ENCODE results near the gene CDH22.

- TF ChIP-seq EZH2 (IDR thresholded peaks at IDR 0.05; ENCODE audit: borderline replicate concordance, low read depth, low read length, poor library complexity, severe bottlenecking), result no peak
- TF ChIP-seq CTCF (conservative IDR thresholded peaks at IDR 0.05; ENCODE audit: low read depth, low read length), result no peak
Measured at GRCh38 chr20:46190478-46191167, 117.7 kb downstream of the CDH22 start.

Measured in A673 (cell line).